Measurements from ENCODE around the gene MTARC2. TPM values are rescaled to one million over a fixed set of nuclear protein-coding genes. Genes with fewer than 3 reads are reported as not detected.

Gene MTARC2
- total and polyA plus RNA-seq, 10 donors = 4.8 to 27.2 (median 15.3) TPM

DNA sequence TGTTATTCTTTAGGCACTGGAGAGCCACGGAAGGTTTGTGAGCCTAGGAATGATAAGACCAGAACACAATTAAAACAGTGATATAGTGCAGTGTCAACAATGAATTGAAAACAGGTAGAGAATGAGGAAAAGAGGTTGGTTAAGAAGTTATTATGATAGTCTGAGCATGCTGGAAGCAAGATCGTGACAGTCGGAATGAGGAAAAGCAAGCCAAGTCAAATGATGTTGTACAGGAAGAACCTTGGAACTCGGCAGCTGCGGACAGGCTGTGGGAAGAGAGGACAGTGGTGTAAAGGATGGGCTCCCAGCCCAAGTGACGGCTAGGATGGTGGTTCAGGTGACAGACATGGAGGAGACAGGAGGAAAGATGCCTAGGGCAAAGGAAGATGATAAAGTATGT lies 64.2 kb downstream of the MTARC2 start:
- Histone ChIP-seq H3K4me3 (no peak overlapping the region), H3K4me1 (peaks cover 0 to 13% (median 11%) of the 10 kb centered on the region in 6 donors), H3K36me3 (peaks cover 0 to 91% (median 0%) of the 10 kb centered on the region in 6 donors), H3K27ac (no peak overlapping the region), H3K9me3 (no peaks in the 10 kb centered on the region), H3K27me3 (replicated peaks in 1 of 7) (peaks cover 0 to 30% (median 0%) of the 10 kb centered on the region in 7 donors)
- WGBS, 5 donors = 67 to 76% (median 70%) methylated on average over 6 of the region's 6 CpGs
- DNase-seq = no peak
- intact Hi-C loops (cut with DNase I; ENCODE audit: low total_unique reads) = loop anchor here (5.0 to 10.0 kb wide), 2 partner anchors 390 to 622 kb away; no protein-coding TSS in a partner anchor
- TF ChIP-seq POLR2A (IDR thresholded peaks at IDR 0.05) = no peak
- no peak for TF ChIP-seq POLR2AphosphoS5 (IDR thresholded peaks at IDR 0.05)
- TF ChIP-seq, protein P1, sequence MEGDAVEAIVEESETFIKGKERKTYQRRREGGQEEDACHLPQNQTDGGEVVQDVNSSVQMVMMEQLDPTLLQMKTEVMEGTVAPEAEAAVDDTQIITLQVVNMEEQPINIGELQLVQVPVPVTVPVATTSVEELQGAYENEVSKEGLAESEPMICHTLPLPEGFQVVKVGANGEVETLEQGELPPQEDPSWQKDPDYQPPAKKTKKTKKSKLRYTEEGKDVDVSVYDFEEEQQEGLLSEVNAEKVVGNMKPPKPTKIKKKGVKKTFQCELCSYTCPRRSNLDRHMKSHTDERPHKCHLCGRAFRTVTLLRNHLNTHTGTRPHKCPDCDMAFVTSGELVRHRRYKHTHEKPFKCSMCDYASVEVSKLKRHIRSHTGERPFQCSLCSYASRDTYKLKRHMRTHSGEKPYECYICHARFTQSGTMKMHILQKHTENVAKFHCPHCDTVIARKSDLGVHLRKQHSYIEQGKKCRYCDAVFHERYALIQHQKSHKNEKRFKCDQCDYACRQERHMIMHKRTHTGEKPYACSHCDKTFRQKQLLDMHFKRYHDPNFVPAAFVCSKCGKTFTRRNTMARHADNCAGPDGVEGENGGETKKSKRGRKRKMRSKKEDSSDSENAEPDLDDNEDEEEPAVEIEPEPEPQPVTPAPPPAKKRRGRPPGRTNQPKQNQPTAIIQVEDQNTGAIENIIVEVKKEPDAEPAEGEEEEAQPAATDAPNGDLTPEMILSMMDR (IDR thresholded peaks at IDR 0.05 in 8 of 11, conservative IDR thresholded peaks at IDR 0.05 in 3 of 11) = no peak

DNA sequence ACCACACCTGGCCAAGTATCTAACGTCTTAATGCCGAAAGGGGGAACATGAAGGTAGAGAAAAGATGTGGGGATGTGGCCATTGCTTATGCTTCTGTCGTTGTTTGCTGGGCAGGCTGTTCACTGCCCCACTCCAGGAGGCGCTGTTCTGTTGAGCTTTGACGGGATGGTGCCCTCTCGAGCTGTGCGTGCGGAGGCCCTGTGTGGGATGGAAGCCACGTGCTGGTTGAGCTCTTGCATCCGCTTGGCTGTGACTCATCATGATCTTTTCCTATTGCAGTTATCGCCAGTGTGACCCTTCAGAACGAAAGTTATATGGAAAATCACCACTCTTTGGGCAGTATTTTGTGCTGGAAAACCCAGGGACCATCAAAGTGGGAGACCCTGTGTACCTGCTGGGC lies 64.9 kb downstream of the MTARC2 start:
- no peak for TF ChIP-seq POLR2A (IDR thresholded peaks at IDR 0.05)
- TF ChIP-seq, protein P1 (IDR thresholded peaks at IDR 0.05 in 8 of 11, conservative IDR thresholded peaks at IDR 0.05 in 3 of 11) = no peak
- TF ChIP-seq POLR2AphosphoS5 (IDR thresholded peaks at IDR 0.05) = no peak
- Histone ChIP-seq H3K4me3 (no peak overlapping the region), H3K27ac (no peak overlapping the region), H3K27me3 (replicated peaks in 1 of 7) (peaks cover 0 to 29% (median 0%) of the 10 kb centered on the region in 7 donors), H3K36me3 (peaks cover 0 to 93% (median 0%) of the 10 kb centered on the region in 6 donors), H3K9me3 (no peaks in the 10 kb centered on the region), H3K4me1 (peaks cover 0 to 13% (median 11%) of the 10 kb centered on the region in 6 donors)
- DNase-seq = no peak
- intact Hi-C loops (cut with DNase I; ENCODE audit: low total_unique reads) = loop anchor here (5.0 to 10.0 kb wide), 2 partner anchors 389 to 622 kb away; no protein-coding TSS in a partner anchor
- 71 to 95% (median 78%) methylated on average over 12 of the region's 12 CpGs for WGBS, 5 donors

DNA sequence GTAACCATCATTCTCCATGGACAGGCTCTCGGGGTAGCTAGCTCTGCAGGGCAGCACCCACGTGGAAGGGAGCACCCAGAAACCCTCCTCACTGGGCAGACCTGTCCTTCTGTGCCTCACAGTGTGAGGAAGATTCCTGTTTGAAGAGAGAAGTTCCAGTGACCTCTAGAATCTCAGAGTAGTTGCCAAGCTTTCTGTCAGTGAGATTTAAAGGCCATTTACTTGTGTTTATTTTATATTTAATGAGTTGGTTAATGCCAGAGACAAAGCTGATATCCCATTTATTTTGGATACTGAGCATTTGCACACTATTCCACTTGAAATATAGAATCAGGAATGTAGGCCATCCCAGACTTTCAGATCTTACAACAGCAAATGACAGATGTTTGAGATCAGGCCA lies 67.3 kb downstream of the MTARC2 start:
- no peak overlapping the region for H3K27ac ChIP-seq
- TF ChIP-seq, protein P1 (IDR thresholded peaks at IDR 0.05 in 8 of 11, conservative IDR thresholded peaks at IDR 0.05 in 3 of 11) = no peak
- no peak for TF ChIP-seq POLR2AphosphoS5 (IDR thresholded peaks at IDR 0.05)
- TF ChIP-seq POLR2A (IDR thresholded peaks at IDR 0.05) = no peak
- H3K36me3 ChIP-seq = peaks cover 0 to 84% (median 0%) of the 10 kb centered on the region in 6 donors
- peaks cover 0 to 2% (median 0%) of the 10 kb centered on the region in 8 donors for H3K9me3 ChIP-seq
- H3K27me3 ChIP-seq (replicated peaks in 1 of 7) = peaks cover 0 to 9% (median 0%) of the 10 kb centered on the region in 7 donors
- no peak overlapping the region for H3K4me3 ChIP-seq
- 76 to 96% (median 81%) methylated on average over 2 of the region's 2 CpGs for WGBS, 5 donors
- intact Hi-C loops (cut with DNase I; ENCODE audit: low total_unique reads) = loop anchor here (10.0 kb wide), 1 partner anchor 619 kb away; no protein-coding TSS in a partner anchor
- no peak for DNase-seq
- H3K4me1 ChIP-seq = peaks cover 0 to 6% (median 3%) of the 10 kb centered on the region in 6 donors

DNA sequence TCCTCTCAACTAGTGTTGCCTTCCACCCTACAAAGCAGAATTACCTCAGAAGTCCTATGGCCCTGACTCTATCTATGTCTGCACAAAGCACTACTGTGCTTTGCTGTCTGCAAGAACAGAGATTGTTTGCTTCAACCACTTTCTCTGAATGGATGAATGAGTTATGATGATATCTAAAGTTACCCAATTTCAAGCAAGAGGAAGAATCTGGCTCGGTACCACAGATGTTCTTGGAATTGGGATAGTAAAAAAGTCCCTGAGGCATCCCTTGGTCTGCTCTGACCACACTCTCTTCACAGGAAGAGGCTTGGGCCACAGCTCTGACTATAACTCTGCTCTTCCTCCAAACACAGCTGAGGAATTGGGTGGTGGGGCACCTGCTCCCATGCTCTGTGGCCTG lies 69.8 kb downstream of the MTARC2 start:
- intact Hi-C loops (cut with DNase I; ENCODE audit: low total_unique reads) = loop anchor here (10.0 kb wide), 1 partner anchor 617 kb away; no protein-coding TSS in a partner anchor
- WGBS, 5 donors = 45 to 90% (median 48%) methylated on average over 1 of the region's 1 CpG
- H3K4me3 ChIP-seq = no peak overlapping the region
- no peak overlapping the region for H3K27ac ChIP-seq
- no peak for DNase-seq
- TF ChIP-seq POLR2AphosphoS5 (IDR thresholded peaks at IDR 0.05) (no peak), POLR2A (IDR thresholded peaks at IDR 0.05) (no peak)
- TF ChIP-seq, protein P1 (IDR thresholded peaks at IDR 0.05 in 8 of 11, conservative IDR thresholded peaks at IDR 0.05 in 3 of 11) = no peak
- H3K9me3 ChIP-seq = peaks cover 0 to 3% (median 0%) of the 10 kb centered on the region in 8 donors
- H3K27me3 ChIP-seq (replicated peaks in 1 of 7) = peaks cover 0 to 5% (median 0%) of the 10 kb centered on the region in 7 donors
- no peaks in the 10 kb centered on the region for H3K4me1 ChIP-seq
- H3K36me3 ChIP-seq = peaks cover 0 to 62% (median 0%) of the 10 kb centered on the region in 6 donors

Measured in spleen (tissue), 11 donors.